HEK293 (cell line): ENCODE results near the gene ZCCHC9.
A peak's percentile ranks its signal among the peaks of the same experiment; 100 is the strongest.

ENCODE experiments used
- CTCF ChIA-PET: fragments of 350-600 bp; formaldehyde crosslinking; extraction: SDS; loops from one replicate; lab custom pipeline; 2021; ENCODE audit warnings: antibody characterized with exemption; lab: Yijun Ruan, JAX
- POLR2A ChIA-PET: fragments of 300-600 bp; formaldehyde crosslinking; extraction: SDS; loops from one replicate; lab custom pipeline; 2020; ENCODE audit warnings: antibody characterized with exemption, inconsistent platforms; lab: Yijun Ruan, JAX
- H3K27ac ChIP-seq: fragments of 200-500 bp; sonication (Bioruptor generic); 2 replicates; pipeline ENCODE4 v1.5.1; 2014; ENCODE audit warnings: low read depth, low read length, control low read depth, inconsistent platforms; ENCODE audit errors: extremely low read depth
- H3K36me3 ChIP-seq, 2 experiments: fragments of 200-500 bp in 1 of 2; sonication (Bioruptor generic) in 1 of 2; 1 replicate in 1 of 2; 2 replicates in 1 of 2; pipeline ENCODE4 v1.5.1; 2014 to 2017; ENCODE audit warnings: inconsistent platforms in 2 of 2, low read length in 2 of 2; ENCODE audit not compliant: control insufficient read depth in 2 of 2, insufficient read depth in 1 of 2
- H3K4me1 ChIP-seq: fragments of 200-500 bp; sonication (Bioruptor generic); 2 replicates; pipeline ENCODE4 v1.5.1; 2014; ENCODE audit warnings: mild to moderate bottlenecking, low read length, inconsistent platforms; ENCODE audit not compliant: control insufficient read depth, insufficient read depth
- H3K4me3 ChIP-seq: 2 replicates; pipeline ENCODE4 v1.5.1; 2011; ENCODE audit warnings: low read depth, mild to moderate bottlenecking, control low read depth, low read length, moderate library complexity
- H3K9me3 ChIP-seq: fragments of 200-500 bp; sonication (Bioruptor generic); 2 replicates; pipeline ENCODE4 v1.5.1; 2014; ENCODE audit warnings: low read depth, low read length, inconsistent platforms; ENCODE audit not compliant: control insufficient read depth, insufficient read depth
- FEZF1 ChIP-seq: fragments of 450-650 bp; formaldehyde crosslinking; IDR thresholded peaks from 2 replicates; pipeline ENCODE4 v1.5.1; 2016; ENCODE audit warnings: missing biosample characterization, missing genetic modification characterization
- GLI4 ChIP-seq: fragments of 450-650 bp; formaldehyde crosslinking; IDR thresholded peaks from 2 replicates; pipeline ENCODE4 v1.5.1; 2016; ENCODE audit warnings: missing biosample characterization, missing genetic modification characterization
- KLF16 ChIP-seq: fragments of 450-650 bp; formaldehyde crosslinking; IDR thresholded peaks from 2 replicates; pipeline ENCODE4 v1.5.1; 2017; ENCODE audit warnings: missing biosample characterization, missing genetic modification characterization
- SETDB1 ChIP-seq: IDR thresholded peaks from one replicate; pipeline ENCODE4 v1.6.1; 2017; ENCODE audit warnings: mild to moderate bottlenecking, low read length, moderate library complexity, mixed read lengths; ENCODE audit not compliant: insufficient read length
- ZBTB17 ChIP-seq: fragments of 450-650 bp; formaldehyde crosslinking; IDR thresholded peaks from 2 replicates; pipeline ENCODE4 v1.5.1; 2016; ENCODE audit warnings: missing biosample characterization, missing genetic modification characterization
- ZNF121 ChIP-seq: fragments of 450-650 bp; formaldehyde crosslinking; IDR thresholded peaks from 2 replicates; pipeline ENCODE4 v1.5.1; 2016; ENCODE audit warnings: missing biosample characterization, missing genetic modification characterization
- ZNF140 ChIP-seq: fragments of 450-650 bp; formaldehyde crosslinking; IDR thresholded peaks from 2 replicates; pipeline ENCODE4 v1.5.1; 2016; ENCODE audit warnings: missing biosample characterization, missing genetic modification characterization
- ZNF157 ChIP-seq: fragments of 450-650 bp; formaldehyde crosslinking; IDR thresholded peaks from 2 replicates; pipeline ENCODE4 v1.5.1; 2016; ENCODE audit warnings: missing biosample characterization, missing genetic modification characterization
- ZNF169 ChIP-seq: fragments of 450-650 bp; formaldehyde crosslinking; IDR thresholded peaks from 2 replicates; pipeline ENCODE4 v1.5.1; 2016; ENCODE audit warnings: missing biosample characterization, missing genetic modification characterization
- ZNF2 ChIP-seq: fragments of 450-650 bp; formaldehyde crosslinking; IDR thresholded peaks from 2 replicates; pipeline ENCODE4 v1.5.1; 2016; ENCODE audit warnings: missing biosample characterization, missing genetic modification characterization
- ZNF324 ChIP-seq: fragments of 450-650 bp; formaldehyde crosslinking; IDR thresholded peaks from 2 replicates; pipeline ENCODE4 v1.5.1; 2016; ENCODE audit warnings: missing biosample characterization, missing genetic modification characterization
- ZNF335 ChIP-seq: fragments of 450-650 bp; formaldehyde crosslinking; conservative IDR thresholded peaks from 2 replicates; pipeline ENCODE4 v1.5.1; 2016; ENCODE audit warnings: missing biosample characterization, missing genetic modification characterization
- ZNF433 ChIP-seq: fragments of 450-650 bp; formaldehyde crosslinking; IDR thresholded peaks from 2 replicates; pipeline ENCODE4 v1.5.1; 2016; ENCODE audit warnings: missing biosample characterization, missing genetic modification characterization, low read depth
- ZNF473 ChIP-seq: fragments of 450-650 bp; formaldehyde crosslinking; IDR thresholded peaks from 2 replicates; pipeline ENCODE4 v1.5.1; 2017; ENCODE audit warnings: missing biosample characterization, missing genetic modification characterization
- ZNF48 ChIP-seq: fragments of 450-650 bp; formaldehyde crosslinking; IDR thresholded peaks from 2 replicates; pipeline ENCODE4 v1.5.1; 2016; ENCODE audit warnings: missing biosample characterization, missing genetic modification characterization
- ZNF530 ChIP-seq: fragments of 450-650 bp; formaldehyde crosslinking; IDR thresholded peaks from 2 replicates; pipeline ENCODE4 v1.5.1; 2016; ENCODE audit warnings: low read depth, missing biosample characterization, missing genetic modification characterization
- ZNF549 ChIP-seq: fragments of 450-650 bp; IDR thresholded peaks from 2 replicates; pipeline ENCODE4 v1.5.1; 2018; ENCODE audit warnings: missing biosample characterization, missing genetic modification characterization, mild to moderate bottlenecking, inconsistent platforms, moderate library complexity
- ZNF596 ChIP-seq: fragments of 450-650 bp; IDR thresholded peaks from 2 replicates; pipeline ENCODE4 v1.5.0; 2018; ENCODE audit warnings: missing biosample characterization, mild to moderate bottlenecking, missing genetic modification characterization, moderate library complexity
- ZNF777 ChIP-seq: fragments of 450-650 bp; formaldehyde crosslinking; IDR thresholded peaks from 2 replicates; pipeline ENCODE4 v1.5.1; 2017; ENCODE audit warnings: missing biosample characterization, missing genetic modification characterization, borderline replicate concordance
- TF ChIP-seq, protein P1 (sequence below): fragments of 450-650 bp; IDR thresholded peaks from 2 replicates; pipeline ENCODE4 v1.5.1; 2018; ENCODE audit warnings: missing biosample characterization, missing genetic modification characterization
- TF ChIP-seq, protein P2 (sequence below): fragments of 450-650 bp; formaldehyde crosslinking; IDR thresholded peaks from 2 replicates; pipeline ENCODE4 v1.5.1; 2016; ENCODE audit warnings: missing biosample characterization, missing genetic modification characterization, borderline replicate concordance

ZCCHC9 gene

DNA sequence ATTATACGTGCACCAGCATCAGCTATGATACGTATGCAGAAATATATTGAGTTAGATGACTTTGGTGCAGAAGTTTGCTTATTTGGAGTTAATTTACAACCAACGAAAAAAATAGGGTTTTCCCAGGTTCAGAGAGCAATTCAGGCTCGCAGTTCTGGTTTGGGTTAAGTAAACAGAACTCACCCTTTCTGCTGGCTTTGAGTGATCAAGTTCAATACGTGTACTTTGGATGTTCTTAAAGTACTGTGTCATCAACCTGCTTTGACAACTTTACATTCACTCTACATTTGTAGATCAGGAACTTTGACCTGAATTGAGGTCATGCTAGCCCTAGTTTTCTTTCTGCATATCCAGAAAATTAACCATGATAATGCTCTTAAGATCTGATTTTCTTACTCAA, 51.8 kb downstream of the ZCCHC9 start:
- H3K4me1 ChIP-seq: no peaks in the 10 kb centered on the region
- H3K9me3 ChIP-seq: no peaks in the 10 kb centered on the region
- TF ChIP-seq ZNF433 (tag by site-specific recombination) (no peak), ZNF140 (tag by site-specific recombination) (0 out of 2 replicates have a peak, but pooled peaks have one; percentile 35), ZNF121 (tag by site-specific recombination) (no peak), ZNF596 (tag by site-specific recombination) (no peak), FEZF1 (tag by site-specific recombination) (no peak)
- no peak overlapping the region for H3K4me3 ChIP-seq
- H3K36me3 ChIP-seq: no peaks in the 10 kb centered on the region
- CTCF ChIA-PET: no interaction called here
- POLR2A ChIA-PET: no interaction called here
- H3K27ac ChIP-seq: no peak overlapping the region

DNA sequence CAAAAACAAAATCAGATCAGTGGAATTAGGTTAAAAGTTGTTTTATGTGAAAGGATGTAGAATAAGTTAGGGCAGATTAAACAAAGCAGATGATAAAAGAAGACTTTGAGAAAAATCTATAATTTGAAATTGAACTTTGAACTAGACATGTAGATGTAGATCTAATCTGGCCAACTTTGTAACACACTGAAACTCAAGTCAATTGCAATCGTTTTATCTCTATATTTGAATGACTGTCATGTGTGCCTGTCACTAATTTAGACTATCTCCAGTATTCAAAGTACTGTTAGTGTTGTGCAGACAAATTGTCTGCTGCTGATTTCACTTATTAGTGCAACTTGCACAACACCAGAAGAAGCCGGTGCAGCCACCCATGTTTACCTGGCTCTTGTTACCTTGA, 52.7 kb downstream of the ZCCHC9 start:
- Histone ChIP-seq H3K4me3 (no peak overlapping the region), H3K36me3 (no peaks in the 10 kb centered on the region), H3K27ac (no peak overlapping the region), H3K4me1 (no peaks in the 10 kb centered on the region), H3K9me3 (no peaks in the 10 kb centered on the region)
- TF ChIP-seq ZNF530 (tag by site-specific recombination): no peak
- TF ChIP-seq, protein P1, sequence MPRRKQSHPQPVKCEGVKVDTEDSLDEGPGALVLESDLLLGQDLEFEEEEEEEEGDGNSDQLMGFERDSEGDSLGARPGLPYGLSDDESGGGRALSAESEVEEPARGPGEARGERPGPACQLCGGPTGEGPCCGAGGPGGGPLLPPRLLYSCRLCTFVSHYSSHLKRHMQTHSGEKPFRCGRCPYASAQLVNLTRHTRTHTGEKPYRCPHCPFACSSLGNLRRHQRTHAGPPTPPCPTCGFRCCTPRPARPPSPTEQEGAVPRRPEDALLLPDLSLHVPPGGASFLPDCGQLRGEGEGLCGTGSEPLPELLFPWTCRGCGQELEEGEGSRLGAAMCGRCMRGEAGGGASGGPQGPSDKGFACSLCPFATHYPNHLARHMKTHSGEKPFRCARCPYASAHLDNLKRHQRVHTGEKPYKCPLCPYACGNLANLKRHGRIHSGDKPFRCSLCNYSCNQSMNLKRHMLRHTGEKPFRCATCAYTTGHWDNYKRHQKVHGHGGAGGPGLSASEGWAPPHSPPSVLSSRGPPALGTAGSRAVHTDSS (tag by site-specific recombination): no peak
- no peak for TF ChIP-seq ZNF169 (tag by site-specific recombination)
- no peak for TF ChIP-seq ZNF157 (tag by site-specific recombination)
- no peak for TF ChIP-seq ZBTB17 (tag by site-specific recombination)
- no peak for TF ChIP-seq KLF16 (tag by site-specific recombination)
- no peak for TF ChIP-seq ZNF140 (tag by site-specific recombination)
- TF ChIP-seq ZNF549 (tag by site-specific recombination): no peak
- no peak for TF ChIP-seq GLI4 (tag by site-specific recombination)
- no peak for TF ChIP-seq ZNF324 (tag by site-specific recombination)
- TF ChIP-seq ZNF777: no peak
- TF ChIP-seq ZNF473: no peak
- TF ChIP-seq, protein P2, sequence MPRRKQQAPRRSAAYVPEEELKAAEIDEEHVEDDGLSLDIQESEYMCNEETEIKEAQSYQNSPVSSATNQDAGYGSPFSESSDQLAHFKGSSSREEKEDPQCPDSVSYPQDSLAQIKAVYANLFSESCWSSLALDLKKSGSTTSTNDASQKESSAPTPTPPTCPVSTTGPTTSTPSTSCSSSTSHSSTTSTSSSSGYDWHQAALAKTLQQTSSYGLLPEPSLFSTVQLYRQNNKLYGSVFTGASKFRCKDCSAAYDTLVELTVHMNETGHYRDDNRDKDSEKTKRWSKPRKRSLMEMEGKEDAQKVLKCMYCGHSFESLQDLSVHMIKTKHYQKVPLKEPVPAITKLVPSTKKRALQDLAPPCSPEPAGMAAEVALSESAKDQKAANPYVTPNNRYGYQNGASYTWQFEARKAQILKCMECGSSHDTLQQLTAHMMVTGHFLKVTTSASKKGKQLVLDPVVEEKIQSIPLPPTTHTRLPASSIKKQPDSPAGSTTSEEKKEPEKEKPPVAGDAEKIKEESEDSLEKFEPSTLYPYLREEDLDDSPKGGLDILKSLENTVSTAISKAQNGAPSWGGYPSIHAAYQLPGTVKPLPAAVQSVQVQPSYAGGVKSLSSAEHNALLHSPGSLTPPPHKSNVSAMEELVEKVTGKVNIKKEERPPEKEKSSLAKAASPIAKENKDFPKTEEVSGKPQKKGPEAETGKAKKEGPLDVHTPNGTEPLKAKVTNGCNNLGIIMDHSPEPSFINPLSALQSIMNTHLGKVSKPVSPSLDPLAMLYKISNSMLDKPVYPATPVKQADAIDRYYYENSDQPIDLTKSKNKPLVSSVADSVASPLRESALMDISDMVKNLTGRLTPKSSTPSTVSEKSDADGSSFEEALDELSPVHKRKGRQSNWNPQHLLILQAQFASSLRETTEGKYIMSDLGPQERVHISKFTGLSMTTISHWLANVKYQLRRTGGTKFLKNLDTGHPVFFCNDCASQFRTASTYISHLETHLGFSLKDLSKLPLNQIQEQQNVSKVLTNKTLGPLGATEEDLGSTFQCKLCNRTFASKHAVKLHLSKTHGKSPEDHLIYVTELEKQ: no peak
- TF ChIP-seq ZNF48: no peak
- no peak for TF ChIP-seq ZNF2 (tag by site-specific recombination)
- TF ChIP-seq SETDB1: no peak
- TF ChIP-seq ZNF335 (tag by site-specific recombination): no peak
- CTCF ChIA-PET: no interaction called here
- POLR2A ChIA-PET: no interaction called here
